ENCODE data around the gene BAIAP3.

The BAIAP3 gene

DNA sequence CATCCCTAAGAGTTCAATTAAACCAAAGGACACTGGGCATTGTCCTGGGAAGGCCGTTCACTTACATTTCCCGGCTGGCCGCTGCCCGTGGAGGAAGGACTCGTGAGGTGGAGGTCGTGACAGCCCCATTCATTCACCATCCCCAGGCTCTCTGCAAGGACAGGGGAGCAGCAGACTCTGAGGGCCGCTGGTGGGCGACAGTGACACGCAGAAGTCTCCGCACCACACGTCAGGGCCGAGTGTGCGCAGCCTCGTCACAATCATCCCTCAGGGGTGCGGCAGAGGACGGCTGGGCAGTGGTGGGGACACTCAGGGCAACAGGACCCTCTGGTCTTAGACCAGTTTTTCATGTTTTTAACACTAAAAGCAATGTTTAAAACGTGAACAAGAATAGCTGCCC, 59.4 kb downstream of the BAIAP3 start:
- DNase-seq (ENCODE audit: low read depth in 2 of 2), result no peak

DNA sequence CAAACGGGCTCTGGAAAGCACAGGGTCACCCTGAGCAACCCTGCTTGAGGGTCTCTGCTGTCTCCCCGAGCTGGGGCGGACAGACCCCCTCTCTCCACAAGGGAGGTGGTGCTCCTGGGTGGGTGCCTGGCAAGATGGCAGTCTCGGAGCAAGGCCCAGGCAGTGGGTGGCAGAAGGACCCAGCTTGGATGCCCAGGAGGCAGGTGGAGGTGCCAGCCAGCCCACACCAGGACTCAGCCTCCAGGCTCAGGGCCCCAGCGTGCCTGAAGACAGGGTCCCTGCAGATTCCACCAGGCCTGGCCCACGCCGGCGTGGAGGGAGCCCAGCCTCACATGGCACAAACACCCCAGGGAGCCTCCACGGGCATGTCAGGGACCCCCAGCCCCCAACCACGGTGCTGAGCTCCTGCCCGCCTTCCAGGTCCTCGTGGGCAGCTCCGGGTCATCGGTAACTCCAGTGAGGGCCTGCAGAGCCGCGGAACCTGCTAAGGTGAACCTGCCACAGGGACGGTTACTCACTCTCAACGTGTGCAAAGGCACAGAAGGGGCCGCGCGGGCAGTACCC, 60.2 kb downstream of the BAIAP3 start:
- DNase-seq (ENCODE audit: low read depth in 2 of 2), result no peak

DNA sequence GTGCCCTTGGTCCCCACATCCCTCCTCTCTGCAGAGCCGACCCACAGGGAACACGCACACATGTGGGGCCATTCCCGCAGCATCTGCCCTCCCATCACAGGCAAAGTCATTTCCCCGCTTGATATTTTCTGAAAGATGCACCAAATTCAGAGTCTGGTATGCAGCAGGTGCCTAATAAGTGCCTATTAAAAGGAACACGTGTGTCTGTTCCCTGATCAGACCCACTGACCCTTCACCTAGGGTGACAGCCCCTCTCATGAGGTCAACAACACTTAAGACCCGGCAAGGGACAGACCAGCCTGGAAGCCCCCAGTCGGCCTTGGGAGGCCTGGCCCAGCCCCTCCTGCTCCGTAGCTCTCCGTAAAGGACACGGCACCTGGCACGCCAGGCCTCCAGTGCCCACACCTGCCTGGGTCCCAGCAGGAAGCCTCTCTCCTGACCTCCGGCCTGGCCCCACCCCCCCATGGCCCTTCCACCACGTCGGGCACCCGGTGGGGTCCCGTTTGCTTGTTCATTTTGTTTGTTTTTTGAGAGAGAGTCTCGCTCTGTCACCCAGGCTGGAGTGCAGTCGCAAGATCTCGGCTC, 61.0 kb downstream of the BAIAP3 start:
- DNase-seq (ENCODE audit: low read depth in 2 of 2), result no peak

DNA sequence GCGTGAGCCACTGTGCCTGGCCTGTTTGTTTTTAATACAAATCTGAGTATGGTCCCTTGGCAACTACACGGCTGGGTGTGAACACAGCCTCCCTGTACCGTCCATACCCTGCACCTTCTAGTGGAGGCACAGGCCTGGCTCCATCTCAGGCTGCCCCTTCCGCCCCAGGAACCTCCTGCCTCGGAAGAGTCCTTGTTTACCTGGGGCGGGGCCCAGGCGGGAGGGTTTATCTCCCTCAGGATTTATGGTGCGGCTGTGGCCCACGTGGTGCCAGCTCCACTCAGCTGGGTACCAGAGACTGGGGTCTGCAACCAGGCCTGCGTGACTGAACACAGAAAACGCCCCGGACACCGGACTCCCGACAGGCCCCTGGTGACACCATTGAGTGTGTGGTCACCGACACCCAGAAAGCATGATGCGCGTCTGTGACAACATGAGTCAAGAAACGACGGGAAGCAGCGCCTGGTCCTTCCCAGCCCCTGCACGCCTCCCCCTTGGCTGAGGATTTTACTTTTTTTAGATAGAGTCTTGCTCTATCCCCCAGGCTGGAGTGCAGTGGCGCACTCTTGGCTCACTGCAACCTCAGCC, 62.1 kb downstream of the BAIAP3 start:
- no peak for DNase-seq (ENCODE audit: low read depth in 2 of 2)

DNA sequence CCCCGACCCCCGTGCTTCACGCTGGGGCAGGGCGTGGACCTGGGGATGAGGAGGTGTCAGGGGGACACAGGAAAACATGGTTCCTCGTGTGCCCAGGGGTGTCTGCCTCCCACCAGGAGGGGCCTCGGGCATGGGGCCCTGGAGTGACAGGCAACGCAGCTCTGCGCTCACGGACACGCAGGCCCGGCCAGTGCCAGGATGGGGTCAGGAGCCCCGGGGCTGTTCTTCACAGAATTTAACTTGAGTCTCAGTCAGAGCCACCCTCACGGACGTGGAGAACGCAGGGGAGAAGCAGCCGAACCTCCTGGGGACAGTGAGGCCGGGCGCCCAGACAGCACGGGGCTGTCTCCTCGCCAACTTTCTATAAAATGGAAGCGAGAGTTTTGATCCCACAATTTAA, 64.3 kb downstream of the BAIAP3 start:
- DNase-seq (ENCODE audit: low read depth in 2 of 2), result no peak

DNA sequence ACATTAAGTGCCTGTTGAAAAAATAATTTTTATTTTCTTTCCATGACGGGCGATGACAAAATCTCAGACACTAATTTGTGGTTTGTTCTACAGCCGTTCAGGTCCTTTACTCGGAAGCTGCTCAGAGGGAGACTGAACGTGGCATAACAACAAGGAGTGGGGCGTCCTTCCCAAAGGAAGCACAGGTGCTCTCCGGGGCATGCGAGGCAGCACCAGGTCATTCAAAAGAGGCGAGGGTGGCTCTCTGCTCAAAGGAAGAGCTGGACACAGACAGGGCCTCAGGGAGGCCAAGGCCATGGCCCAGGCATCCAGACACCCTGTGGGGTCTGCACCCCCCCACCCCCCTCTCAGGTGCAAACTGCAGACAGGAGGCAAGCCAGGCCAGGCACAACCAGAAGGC, 64.9 kb downstream of the BAIAP3 start:
- DNase-seq (ENCODE audit: low read depth in 2 of 2), result no peak
